Head of caudate nucleus (tissue), 42 donors: Measurements from ENCODE around the gene ADD1.

Experiments used
- DNase-seq, 42 donors: peaks; one replicate each; pipeline versions ENCODE4 v3.0.0 to v3.0.0-alpha.2; 2020 to 2021; ENCODE audit warnings: mixed read lengths in 7 of 42
- intact Hi-C: fragments of 100-400 bp; cut with DNase I; formaldehyde crosslinking; loops from one replicate; pipeline ENCODE4 v1.15.0; 2022

The ADD1 gene

DNA sequence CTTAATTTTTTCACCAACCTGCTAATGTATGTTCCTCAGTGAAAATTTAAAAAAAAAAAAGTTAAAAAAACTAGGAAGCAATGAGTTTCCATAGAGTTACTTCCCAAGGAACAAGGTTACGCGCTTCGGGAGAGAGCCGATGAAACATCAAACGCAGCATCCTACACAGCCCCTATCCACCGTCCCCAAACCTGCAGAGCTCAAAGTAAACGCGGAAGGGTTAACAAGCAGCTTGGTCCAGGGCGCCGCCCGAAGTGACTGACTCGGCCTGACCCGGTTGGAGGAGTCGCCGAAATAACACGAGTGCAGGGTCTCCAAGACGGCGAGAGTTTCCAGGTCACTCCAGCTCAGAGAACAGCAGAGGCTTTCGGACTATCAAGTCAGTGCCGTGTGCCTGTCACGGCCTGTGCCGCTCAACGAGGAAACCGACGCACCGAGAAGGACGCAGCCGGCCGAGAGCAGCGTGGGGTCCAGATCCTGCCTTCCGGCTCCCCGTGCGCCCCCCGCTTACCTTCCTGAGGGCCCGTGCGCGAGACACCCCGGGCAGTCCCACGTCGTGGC, 119.0 kb downstream of the ADD1 start:
- intact Hi-C loops = no loop called here
- DNase-seq = peak in 21 of 42 donors; percentile 18 to 58 (median 42)

DNA sequence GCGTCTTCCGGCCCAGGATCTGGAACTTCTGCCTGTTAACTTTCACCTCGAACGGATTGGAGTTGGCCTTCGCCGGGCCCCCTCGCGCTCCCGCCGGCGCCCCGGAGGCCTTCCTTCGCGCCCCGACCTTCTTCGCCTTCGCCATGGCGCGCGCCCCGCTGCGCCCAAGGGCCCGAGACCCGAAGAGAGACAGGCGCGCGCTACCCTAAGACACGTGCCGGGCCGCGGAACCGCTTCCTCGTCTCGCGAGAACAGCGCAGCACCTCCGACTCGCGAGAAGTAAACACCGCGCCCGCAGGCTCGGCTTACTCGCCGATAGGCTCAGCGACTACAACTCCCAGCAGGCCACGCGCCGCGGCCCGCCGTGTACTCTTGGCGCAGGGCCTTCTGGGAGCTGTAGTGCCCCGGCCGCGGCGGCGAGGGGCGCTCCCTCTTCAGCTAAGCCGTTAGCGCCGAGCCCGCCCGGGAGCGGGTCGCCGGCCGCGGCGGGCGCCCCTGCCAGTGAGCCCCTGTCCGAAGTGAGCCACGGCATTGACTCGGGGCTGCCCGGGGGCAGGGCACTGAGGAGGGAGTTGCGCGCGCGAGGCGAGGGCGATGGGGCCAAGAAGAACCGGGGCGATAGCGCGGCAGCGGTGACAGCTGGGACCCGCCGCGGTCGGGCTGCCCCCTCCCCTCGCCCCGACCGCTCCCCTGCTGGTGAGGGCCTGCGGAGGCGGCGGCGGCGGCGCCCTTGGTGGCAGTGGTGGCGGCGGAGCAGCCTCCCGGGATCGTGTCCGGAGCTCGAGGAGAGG, 119.7 kb downstream of the ADD1 start, which contains the start of the genes GRK4 and NOP14:
GRK4 (plus strand) TSS at position 397 of the 791 bp plus-strand sequence. CDS start 500 bp downstream, outside the sequence.
NOP14 (minus strand) TSS at position 232 of the 791 bp plus-strand sequence; CDS start at position 145, 87 bp downstream.
- intact Hi-C loops = no loop called here

DNA sequence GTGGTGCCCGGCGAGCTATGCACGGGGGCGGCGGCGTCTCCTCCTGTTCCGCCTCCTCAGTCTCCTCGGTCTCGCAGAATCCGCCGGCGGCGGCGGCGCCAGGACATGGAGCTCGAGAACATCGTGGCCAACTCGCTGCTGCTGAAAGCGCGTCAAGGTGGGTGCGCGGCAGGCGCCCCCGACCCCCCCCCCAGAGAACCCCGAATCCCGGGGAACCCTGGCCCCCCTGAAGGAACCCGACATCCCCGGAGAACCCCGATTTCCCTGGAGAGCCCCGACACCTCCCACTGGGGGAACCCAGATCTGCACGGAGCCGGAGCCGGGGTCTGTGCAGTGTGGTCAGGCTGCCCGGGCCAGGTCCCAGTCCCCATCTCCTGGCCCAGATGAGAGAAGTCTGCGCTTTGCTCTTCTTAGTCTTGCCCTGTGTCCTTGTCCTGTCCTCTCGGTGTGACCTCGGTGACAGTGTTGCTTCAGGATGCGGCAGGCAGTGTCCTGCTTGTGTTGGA, 120.4 kb downstream of the ADD1 start:
- intact Hi-C loops = no loop called here
- DNase-seq = peak in 22 of 42 donors; percentile 17 to 75 (median 50)

More for the DNA sequence above, 119.7 kb downstream of the ADD1 start, which contains the start of the genes GRK4 and NOP14:
- peak; percentile 96 to 99 (median 98) for DNase-seq

DNA sequence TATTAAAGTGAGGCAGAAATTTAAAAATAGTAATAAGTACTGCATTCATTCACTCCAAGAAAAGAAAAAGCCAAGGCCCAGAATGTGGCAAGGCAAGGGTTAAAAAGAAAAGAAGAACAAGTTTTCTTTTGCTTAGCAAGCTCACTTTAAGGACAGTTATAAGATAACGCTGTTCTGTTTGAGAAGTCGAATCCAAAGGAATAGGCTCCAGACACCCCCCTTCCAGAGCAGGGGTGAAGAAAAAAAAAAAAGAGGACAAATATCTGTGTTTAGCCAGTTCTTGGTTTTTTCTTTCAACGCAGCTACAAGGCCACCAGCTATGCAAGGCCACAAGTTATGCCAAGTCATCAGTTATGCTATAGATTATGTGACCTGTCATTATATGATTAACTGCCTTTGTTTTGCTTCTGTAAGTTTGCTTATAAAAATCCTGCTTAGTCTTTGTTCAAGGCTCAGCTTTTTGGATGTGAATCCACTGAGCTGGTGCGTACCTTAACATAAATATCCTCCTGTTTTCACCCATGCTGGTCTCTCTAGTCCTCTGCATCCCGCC, 121.1 kb downstream of the ADD1 start:
- DNase-seq = no peak
- intact Hi-C loops = no loop called here

DNA sequence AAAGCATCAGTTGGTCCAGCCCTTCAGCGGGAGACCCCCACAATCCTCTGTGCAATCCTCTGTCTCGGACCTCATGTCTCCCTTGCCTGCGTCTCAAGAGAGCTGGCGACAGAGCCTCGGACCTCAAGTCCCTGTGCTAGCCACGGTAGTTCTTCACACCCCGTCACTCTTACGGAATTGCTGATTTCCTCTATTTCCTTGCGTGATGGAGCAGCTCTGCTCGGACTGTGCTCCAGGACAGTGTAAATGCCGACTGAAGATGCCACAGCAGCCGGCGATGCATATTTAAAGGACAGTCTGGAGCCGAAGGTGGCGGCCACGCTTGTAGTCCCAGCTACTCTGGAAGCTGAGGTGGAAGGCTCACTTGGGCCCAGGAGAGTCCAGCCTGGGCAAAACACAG, 121.6 kb downstream of the ADD1 start:
- intact Hi-C loops = no loop called here
- no peak for DNase-seq

DNA sequence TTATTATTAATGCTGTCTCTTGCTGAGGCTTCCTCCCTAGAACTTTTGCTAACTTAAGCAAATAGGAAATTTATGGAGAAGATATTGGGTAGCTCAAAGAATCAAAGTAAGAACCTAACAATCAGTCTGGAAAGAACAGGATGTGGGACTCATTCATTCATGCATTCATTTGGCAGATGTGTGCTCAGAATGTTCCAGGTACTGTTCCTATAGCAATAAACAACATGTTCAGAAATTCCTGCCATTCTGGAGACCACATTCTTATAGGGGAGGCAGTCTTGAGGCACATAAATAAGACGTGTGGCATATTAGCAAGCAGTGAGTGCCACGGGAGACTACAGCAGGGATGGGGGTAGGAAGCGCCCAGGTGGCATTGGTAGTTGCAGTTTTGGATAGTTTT, 124.7 kb downstream of the ADD1 start:
- DNase-seq = no peak
- intact Hi-C loops = no loop called here

DNA sequence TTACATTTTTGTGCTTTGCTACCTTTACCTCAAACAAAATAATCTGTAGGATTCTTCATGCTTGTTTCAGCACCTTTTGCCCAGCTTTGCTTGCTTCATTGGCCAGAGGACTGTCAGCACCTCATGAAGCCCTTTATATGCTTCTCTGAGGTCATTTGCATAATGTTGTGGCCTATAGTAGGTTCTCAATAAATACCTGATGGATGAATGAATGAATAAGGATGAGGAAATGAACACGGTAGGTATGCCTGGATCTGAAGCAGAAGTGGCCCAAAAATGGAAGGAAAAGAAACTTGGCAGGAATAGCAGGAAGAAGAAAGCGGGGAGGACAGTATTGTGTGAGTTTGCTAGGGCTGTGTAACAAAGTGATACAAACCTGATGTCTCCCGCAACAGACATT, 127.6 kb downstream of the ADD1 start:
- intact Hi-C loops = no loop called here
- no peak for DNase-seq

DNA sequence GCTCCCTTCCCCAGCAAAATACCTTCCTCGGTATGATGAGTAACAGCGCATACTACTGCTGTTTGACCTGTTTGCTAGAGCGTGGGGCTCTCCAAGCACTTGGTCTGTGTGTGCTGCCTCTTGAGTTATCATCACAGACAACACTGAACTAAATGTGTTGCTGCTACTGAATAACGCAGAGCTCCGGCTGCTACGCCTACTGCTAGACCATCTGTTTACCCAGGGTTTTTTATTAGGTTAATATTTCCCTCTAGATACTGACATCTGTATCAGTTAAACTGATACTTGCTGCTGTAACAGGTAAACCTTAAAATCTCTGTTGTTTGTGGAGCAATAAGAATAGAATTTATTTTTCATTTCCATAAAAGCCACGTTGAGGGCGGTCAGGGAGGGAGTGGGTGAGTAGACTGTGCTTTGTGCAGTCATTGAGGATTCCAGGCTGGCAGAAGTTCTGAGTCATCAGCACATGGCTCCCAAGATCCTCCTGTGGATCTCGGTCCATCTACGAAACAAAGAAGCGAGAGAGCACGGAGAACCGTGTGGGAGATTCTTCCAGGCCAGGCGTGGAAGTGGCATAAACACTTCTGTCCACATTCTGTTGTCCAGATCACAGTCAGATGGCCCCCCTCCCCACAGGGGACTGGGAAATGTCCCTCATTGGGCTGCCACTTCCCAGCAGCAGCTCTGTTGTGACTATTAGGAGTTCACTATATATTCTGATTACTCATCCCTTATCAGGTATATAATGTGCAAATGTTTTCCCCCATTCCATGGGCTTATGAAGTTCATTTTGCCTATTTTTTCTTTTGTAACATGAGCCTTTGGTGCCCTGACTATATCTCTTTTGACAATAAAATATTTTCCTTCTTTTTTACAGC, 133.8 kb downstream of the ADD1 start:
- intact Hi-C loops = no loop called here

More for the DNA sequence above, 133.8 kb downstream of the ADD1 start:
- peak in 32 of 42 donors; percentile 9 to 80 (median 44) for DNase-seq
